D341Med (cell line): ENCODE measurements around the gene SPATS2L.

Source experiments
- DNase-seq: peaks from one replicate; pipeline ENCODE4 v3.0.0; 2012; ENCODE audit warnings: low spot score

Gene SPATS2L

DNA sequence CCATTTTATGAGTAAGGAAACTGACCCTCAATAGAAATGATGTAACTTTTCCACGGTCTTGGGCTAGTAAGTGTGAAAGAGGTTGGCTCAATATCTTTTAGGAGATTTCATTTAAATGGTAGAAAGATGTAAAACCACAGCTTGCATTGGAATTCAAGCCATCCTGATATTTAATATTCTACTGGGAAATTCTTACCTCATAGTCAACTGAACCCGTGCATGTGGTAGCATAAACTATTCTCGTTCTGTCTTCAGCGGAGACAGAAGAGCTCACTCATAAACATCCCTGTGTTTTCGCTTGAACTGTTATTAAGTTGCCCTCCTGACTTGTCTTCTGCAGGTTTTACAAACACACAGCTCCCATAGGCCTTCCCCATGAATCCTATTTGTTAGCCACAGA, 8.5 kb upstream of the SPATS2L start:
- no peak for DNase-seq

DNA sequence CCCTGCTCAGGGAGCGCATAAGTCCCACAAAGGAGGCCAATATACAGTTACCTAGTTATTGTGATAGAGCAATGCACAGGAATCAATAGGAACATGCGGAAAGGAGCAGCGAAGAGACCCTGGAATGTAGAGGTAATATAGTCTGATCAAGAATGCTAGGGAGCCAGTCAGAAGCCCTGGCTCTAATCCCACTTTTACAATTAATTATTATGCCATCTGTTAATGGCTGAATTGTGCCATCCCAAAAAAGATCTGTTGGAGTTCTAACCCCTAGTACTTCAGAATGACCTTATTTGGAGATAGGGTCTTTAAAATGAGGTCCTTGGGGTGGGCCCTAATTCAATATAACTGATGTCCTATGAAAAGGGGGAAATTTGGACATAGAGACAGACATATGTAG, 7.7 kb upstream of the SPATS2L start:
- no peak for DNase-seq

DNA sequence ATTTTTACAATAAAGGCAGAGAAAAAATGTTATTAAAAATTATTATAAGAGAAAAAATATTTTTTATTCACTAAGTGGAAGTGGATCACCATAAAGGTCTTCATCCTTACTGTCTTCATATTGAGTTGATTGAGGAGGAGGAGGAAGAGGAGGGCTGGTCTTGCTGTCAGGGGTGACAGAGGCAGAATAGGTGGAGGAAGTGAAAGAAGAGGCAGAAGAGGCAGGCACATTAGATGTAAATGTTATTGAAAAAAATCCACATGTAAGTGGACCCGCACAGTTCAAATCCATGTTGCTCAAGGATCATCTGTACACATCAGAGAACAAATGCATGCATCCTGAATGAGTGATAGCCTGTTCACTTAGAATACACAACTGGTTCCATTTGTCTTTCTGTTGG, 6.4 kb upstream of the SPATS2L start:
- no peak for DNase-seq

- no peak for DNase-seq
Observed at GRCh38 chr2:200300638-200301314, 5.7 kb upstream of the SPATS2L start.

- no peak for DNase-seq
Observed at GRCh38 chr2:200301953-200302858, 4.3 kb upstream of the SPATS2L start.

GRCh38 chr2:200302940-200303727, 3.4 kb upstream of the SPATS2L start:
- no peak for DNase-seq

GRCh38 chr2:200305797-200306195, 697 bp upstream of the SPATS2L start:
- peak; percentile 36 for DNase-seq

DNA sequence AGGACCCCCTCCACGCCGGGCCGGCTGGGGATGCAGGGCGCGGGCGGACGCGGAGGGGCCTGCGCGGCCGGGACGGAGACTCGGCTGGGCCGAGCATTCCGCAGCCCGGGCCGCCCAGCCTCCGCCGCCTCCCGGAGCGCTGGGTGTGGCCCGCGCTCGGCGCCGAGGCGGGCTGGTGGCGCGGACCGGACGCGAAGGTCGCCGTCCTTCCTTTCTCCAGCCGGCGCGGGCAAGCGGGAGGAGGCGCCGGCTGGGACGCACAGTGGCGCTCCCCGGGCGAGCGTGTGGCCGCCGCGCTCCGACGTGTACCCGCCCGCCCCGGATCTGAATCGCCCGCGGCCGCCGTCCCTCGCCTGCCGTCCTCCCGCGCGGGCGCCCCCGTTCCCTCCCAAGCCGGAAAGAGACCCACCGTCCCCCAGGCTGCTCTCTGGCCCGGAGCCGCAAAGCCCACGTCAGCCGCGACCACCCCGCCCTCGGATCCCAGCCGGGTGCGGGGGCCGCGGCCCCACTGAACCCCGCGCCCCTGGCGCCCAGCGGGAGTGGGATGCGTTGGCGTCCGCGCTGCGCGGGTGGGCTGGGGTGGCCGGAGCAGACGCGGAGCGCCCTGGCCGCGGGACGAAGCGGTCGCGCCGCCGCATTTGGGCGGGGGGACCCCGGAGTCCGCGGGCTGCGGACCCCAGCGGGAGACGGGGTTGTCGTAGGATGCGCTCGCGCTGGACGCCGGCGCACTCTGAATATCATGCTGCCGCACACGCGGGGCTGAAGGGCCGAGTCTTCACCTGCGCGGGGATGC, 634 bp downstream of the SPATS2L start:
- DNase-seq, result no peak

DNA sequence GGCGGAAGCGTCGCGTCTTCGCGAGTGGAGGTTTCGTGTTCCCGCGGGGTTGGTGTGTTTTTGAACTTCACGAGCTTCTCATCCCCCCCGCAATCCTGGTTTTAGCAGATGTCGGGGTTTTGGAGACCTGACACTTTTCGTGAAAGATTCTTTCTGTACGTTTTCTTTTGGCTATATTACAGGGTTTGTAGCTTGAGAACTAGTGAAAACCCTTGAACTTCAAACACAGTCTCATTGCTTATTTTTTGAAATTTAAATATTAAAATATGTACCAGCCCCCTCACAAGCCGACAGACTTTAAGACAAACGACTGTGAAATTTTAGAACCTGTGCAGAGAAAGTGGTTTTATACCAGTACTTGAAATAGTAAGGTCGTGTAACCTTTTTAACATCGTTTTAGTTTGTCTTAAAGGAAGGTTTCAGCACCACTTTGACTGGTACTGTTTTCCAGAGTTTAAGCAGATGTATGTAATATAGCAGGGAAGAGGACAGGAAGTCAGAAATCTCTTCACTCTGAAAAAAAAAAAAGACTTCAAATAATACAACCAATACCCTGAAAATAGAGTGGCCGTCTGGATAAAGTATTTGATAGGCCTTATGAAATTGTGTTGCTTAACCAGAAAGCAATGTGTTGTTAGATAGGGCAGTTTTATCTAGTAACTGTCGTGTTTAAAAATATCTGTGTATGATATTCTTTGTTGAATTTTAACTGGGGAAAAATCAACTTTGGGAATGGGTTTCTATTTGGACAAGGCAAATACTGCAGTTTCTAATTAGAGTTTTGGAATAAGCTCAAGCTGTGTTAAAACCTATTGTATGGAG, 1.4 kb downstream of the SPATS2L start:
- no peak for DNase-seq

- no peak for DNase-seq
Observed at GRCh38 chr2:200308546-200309295, 2.2 kb downstream of the SPATS2L start.

- DNase-seq, result no peak
Observed at GRCh38 chr2:200309296-200310049, 3.0 kb downstream of the SPATS2L start.

GRCh38 chr2:200310545-200310971, 4.1 kb downstream of the SPATS2L start:
- no peak for DNase-seq

DNA sequence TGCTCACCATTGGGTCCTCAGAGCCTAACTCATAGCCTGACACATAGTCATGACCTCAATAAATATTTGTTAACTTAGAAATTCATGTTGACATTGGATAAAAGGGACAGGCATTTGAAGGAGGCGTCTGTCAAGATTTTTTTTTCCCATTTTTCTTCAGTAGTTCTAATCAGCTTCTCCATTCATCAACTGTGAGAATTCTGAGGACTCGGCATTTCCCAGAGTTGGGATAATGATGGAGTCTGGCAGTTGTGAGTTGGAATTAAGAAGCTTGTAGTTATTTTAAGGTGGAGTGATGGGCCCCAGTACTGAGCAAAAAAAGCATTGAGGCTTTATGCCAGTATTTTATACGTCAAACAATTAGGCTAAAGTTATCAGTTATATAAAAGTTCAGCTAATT, 4.6 kb downstream of the SPATS2L start:
- no peak for DNase-seq

DNA sequence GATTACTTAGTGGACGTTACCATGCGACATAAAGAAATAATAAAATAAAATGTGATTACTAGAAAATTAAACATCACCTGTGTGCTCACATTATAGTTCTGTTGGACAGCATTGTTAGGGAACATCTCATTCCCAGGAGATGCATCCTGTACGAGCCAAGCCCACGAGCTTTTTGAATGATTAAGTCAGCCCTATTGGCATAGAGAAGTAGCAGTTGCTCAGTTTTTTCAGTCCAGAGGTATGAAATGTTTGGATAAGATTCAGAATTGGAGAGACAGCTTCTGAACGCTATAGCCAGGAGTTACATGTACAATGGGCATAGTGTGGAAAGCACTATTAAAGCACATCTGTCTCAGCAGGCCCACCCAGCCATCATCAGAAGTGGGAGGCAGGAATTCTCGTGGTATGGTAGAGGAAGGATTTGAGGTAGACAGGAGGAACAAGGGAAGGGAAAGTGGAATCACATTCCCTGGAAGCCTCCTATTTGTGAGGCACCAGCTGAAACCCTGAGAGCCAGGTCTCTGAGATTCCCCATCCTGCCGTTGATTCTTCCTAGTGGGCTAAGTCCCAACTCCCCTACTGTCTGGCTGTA, 8.6 kb downstream of the SPATS2L start:
- no peak for DNase-seq

DNA sequence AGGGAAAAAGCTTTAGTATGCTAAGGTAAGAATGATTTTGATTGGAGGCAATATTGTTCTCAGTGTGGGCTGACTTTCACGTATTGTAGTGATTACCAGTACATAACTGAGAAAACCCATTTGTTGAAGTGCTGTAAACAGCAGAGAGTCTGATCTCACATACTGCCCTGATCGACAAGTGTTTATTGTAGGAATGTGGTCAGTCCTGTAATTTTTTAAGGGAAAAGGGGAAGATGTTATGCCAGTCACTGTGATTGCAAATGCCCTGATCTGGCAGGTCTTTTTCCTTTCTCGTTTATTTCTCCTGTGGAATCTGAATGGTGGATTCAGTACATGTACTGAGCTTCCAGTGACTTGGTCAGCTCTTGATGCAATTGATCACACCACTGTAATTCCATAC, 11.5 kb downstream of the SPATS2L start:
- DNase-seq, result no peak

DNA sequence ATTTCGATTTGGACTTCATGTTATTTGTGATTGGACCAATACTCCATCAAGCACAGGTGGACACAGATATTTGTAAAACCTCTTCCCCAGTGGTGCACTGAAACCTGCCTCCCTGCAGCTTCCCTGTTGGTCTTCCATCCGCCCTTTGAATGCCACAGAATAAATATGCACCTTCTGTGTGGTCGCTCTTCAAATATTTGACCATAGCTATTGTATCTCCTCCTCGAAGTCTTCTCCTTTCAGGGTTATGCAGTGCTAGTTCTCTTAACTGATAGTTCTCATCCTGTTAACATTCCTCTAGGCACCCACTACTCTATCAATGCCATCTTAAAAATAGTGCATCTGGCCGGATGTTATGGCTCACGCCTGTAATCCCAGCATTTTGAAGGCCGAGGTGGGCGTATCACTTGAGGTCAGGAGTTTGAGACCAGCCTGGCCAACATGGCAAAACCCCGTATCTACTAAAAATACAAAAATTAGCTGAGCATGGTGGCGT, 12.5 kb downstream of the SPATS2L start:
- DNase-seq, result no peak

- DNase-seq, result no peak
Observed at GRCh38 chr2:200319548-200320337, 13.2 kb downstream of the SPATS2L start.

GRCh38 chr2:200320344-200320743, 13.9 kb downstream of the SPATS2L start:
- no peak for DNase-seq
